GM19035 (cell line): ENCODE results near the gene CHMP6.
"Not testable (repeated sequence)": the region's sequence is repeated elsewhere in the genome, so short reads cannot be mapped to it uniquely, and the experiment has no call there.

Experiments
- ATAC-seq: cut with Tn5 transposase; IDR thresholded peaks from one replicate; pipeline ENCODE4 v1.9.1; 2021; ENCODE audit not compliant: unreplicated experiment

The CHMP6 gene

DNA sequence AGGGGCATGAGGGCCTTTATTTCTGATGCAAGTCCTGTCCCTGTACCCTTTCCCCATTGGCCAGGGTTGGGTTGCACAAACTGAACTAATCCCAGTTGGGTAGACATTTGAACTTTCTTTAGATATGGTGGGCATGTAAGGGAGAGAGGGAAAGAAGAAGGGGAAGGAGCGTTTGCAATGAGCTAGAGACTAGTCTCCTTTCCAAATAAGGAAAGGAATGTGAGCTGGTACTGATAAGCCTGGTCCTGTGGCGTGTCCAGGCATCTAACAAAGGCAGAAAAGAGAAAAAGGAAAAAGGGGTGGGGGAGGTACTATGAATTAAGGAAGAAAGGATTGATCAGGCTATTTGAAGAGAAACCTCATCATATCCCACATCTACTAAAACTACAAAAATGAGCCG, 20.3 kb downstream of the CHMP6 start:
- ATAC-seq: no peak

DNA sequence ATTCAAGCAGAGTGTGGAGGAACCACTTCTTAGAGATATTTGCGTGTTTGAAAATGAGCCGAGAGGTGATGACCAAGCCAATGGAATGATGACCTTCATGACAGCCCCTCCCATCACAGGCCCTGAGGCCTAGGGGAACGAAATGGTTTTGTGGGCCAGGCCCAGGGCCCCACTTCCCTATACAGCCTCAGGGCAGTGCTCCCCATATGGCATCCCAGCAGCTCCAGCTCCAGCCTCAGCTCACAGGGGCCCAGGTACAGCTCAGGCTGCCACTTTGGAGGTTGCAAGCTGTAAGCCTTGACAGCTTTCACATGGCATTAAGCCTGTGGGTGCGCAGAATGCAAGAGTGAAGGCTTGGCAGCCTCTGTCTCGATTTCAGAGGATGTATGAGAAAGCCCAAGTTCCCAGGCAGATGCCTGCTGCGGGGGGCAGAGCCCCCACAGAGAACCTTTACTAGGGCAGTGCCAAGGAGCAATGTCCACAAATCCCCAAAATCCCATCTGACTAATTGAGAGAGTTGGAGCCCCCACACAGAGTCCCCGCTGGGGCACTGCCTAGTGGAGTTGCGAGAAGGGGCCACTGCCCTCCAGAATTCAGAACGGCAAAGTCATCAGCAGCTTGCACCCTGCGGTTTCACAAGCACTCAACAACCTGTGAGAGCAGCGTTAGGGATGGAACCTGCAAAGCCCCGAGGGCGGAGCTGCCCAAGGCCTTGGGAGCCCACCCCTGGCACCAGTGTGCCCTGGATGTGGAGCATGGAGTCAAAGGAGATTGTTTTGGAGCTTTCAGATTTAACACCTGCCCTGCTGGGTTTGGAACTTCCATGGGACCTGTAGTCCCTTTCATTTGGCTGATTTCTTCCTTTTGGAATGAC, 21.2 kb downstream of the CHMP6 start:
- no peak for ATAC-seq

DNA sequence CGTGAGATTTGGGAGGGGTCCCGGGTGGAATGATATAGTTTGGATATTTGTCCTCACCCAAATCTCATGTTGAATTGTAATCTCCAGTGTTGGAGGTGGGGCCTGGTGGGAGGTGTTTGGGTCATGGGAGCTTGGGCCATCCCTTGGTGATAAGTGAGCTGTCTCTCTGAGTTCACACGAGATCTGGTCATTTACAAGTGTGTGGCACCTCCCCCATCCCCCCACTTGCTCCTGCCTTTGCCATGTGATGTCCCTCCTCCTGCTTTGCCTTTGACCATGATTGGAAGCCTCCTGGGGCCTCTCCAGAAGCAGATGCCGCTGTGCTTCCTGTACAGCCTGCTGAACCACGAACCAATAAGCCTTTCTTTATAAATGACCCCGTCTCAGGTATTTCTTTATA, 22.0 kb downstream of the CHMP6 start:
- ATAC-seq: no peak

DNA sequence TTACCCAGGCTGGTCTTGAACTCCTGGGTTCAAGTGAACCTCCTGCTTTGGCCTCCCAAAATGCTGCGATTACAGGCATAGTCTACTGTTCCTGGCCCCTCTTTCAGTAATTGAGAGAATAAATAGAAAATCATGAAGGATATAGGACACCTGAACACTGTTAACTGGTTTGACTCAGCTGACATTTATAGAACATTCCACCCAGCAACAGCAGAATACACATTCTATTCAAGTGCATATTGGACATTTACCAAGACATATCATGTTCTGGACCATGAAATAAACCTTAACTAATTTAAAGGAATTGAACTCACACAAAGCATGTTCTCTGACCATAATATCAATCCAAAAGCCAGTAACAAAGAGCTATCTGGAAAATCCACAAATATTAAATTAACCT, 23.5 kb downstream of the CHMP6 start:
- no peak for ATAC-seq

DNA sequence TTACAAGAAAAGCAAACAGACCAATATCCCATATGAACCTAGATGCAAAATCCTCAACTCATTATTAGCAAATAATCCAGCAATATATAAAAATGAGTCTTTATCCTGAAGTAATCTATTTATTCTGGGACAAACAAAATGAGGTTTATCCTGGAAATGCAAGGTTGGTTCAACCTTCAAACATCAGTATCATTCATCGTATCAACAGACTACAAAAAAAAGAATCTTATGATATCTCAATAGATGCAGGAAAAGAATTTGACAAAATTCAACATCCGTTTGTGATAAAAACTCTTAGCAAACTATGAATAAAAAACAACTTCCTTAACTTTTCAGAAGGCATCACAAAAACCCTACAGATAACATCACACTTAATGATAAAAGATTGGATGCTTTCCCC, 24.9 kb downstream of the CHMP6 start:
- ATAC-seq: no peak

DNA sequence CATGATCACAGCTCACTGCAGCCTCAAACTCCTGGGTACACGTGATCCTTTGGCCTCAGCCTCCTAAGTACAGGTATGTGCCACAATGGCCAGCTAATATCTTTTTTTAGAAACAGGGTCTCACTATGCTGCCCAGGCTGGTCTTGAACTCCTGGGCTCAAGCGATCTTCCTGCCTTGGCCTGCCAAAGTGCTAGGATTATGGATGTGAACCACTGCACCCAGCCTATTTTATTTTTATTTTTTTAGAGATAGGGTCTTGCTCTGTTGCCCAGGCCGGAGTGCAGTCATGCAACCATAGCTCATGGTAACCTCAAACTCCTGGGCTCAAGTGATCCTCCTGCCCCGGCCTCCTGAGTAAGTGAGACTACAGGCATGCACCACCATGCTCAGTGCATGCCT, 25.7 kb downstream of the CHMP6 start:
- not testable (repeated sequence) for ATAC-seq

DNA sequence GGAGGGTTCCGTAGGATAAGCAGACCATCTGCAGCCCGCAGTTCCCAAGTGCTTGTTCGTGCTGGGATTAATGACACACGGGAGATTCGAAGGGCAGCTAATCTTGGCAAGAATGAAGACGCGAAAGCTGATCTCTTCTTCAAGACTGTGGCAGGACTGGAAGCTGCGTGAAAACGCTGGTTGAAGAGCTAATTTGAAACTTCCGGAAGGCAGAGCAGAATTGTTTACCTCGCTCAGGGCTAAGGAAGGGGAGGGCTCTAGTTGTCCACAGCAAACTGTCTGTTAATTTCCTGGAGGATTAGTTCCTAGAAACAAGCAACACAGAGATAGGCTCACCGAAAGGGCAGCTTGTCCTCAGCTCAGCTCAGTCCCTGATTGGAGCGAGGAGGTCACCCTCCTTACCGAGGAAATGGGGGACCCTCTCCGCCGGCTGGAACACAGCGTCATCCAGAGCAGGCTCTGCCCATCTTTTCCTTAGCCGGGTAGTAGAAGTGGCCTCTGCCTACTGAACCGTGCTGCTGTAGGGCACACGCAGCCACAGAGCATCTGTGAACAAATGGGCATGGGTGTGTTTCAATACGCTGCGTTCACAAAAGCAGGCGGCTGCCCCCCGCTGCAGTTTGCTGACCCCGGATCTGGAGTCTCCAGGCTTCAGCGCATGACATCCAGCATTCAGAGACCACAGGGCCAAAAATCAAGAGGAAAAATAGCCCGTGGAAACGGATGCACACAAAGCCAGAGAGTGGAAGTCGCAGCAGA, 26.6 kb downstream of the CHMP6 start:
- ATAC-seq: no peak

DNA sequence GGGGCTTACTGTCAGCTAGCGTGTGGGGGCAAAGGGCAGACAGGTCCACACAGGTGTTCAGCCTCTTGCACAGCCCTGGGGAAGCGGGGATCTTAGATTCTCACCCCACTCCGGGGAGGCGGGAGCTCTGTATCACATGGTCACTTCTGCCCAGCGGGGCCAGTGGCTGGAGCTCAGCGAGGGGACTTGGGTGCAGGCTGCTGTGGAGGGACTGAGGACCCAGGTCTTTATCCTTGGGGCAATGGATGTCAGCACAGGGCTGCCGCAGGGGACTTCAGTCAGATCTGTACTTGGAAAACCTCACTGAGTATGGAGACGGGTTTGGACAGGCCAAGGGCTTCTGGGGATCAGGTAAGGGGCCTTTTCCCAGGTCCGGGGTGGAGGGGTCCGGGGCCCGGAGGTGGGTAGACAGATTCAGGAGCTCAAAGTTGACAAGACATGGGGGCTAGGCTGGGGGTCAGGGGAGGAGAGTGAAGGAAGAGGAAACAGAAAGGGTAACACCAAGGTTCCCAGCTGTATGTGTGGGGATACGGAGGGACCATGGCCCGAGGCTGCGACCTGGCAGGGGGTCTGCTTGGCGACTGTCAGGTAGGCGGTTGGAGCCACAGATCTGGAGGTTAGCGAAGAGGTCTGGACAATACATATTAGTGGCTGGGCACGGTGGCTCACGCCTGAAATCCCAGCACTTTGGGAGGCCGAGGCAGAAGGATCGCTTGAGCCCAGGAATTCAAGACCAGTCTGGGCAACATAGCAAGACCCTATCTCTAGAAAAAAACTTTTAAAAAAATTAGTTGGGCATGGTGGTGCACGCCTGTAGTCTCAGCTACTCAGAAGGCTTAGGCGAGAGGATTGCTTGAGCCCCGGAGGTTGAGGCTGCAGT, 28.2 kb downstream of the CHMP6 start:
- ATAC-seq: no peak

DNA sequence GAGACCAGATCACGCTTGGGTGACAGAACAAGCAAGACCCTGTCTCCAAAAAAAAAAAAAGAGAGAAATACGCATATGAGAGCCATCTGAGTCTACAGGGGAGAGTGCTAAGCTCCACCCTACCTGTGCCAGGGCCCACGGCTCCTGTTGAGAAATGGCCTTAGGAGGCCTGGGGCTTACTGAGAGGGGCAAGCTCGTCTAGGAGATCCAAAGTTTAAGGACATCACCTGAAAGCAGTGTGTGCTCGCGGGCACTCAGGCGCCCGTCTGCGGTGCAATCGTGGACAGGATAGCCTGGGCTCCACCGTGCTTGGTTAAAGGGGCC, 28.8 kb downstream of the CHMP6 start:
- ATAC-seq: no peak

DNA sequence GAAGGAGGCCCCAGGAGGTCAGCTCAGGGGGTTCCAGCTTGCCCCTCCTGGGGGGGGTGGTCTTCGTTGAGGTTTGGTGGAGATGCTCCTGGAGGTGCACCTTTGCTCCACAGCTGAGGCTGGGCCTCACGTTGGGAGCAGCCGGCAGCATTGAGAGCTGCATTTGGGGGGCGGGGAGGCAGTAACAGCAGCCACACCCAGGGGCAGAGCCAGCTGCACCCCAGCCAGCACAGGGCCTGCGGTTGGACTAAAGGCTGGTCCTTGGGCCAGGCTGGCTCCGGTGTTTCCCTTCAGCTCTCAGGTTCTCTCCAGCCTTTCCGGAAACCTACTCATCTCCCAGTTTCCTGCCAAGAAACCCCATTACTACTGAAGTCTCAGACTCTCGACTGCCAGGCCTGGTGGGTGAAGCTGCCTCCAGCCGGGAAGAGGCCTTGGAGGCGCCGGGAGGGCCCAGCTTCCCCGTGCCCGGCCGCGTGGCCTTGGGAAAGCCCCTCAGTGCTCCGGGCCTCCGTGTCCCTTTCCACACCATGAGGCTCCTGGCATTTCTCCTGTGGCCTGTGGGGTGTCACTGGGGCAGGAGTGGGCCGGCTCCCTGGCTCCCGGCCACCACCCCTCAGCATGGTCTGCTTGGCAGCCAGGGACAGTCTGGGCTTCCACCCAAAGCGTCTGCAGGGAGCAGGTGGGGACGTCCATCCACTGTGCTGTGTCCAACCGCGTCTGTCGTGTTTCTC, 29.3 kb downstream of the CHMP6 start:
- ATAC-seq: no peak

DNA sequence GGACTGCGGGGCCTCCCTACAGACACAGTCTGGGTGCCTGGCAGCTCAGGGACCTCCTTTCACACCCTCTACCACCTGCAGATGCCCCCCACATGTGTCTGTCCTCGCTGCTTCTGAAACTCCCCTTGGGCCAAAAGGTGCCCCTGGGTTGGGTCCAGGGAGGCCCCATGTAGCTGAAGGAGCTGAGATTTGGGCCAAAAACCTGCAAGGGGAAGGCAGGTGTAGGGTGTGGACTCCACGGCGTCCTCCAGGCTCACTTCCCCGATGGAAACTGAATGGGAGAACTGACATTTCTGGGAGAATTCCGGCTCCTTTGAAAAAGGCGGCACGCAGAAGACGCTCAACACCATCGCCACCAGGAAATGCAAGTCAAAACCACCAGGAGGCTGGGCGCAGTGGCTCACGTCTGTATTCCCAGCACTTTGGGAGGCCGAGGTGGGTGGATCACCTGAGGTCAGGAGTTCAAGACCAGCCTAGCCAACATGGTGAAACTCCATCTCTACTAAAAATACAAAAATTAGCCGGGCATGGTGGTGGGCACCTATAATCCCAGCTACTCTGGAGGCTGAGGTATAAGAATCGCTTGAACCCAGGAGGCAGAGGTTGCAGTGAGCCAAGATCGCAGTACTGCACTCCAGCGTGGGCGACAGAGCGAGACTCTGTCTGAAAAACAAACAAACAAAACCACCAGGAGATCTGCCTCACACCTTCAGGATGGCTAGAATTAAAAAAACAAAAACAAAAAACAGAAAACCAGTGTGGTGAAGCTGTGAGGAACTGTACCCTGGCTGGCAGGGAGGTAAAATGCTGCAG, 30.1 kb downstream of the CHMP6 start:
- no peak for ATAC-seq

DNA sequence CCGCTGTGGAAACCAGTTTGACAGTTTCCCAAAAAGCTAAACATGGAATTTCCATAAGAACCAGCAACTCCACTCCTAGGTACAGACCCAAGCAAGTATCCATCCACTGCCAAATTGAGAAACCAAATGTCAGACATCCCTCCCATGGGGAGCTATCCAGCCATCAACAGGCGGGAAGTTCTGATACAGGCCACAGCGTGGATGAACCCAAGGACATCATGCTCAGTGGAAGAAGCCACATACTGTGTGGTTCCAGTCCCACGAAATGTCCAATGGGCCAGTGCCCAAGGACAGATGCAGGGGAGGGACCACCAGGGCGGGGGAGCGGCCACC, 30.7 kb downstream of the CHMP6 start:
- no peak for ATAC-seq

DNA sequence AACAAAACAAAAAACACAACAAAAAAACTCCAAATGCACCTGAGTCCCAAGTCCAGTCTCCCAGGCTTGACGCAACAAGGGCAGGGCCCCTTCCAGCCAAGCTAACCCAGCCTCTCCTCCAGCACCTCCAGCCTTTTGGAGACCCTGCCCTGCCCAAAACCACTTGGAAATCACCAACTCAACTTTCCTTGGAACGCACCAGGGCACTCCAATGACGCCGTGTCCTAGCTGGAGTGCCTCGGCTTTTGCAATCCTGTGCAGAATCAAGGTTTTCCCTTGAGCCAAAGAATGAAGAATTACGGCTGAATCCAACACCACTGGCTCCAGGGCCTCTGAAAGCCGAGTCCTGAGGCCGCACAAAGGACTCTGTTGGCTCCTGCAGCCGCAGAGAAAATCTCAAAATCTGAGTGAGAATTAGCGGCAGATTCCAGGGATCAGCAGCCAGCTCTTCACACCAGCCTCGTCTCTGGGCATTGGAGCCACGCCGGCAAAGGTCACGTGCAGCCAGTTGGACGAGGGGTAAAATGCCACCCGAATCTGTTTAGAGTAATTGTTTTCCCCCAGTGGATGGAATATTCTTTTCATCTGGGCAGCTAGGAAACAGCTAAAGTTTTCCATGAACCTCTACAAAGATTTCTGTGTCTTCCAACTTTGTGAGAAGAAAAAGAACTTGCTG, 33.6 kb downstream of the CHMP6 start:
- ATAC-seq: no peak

DNA sequence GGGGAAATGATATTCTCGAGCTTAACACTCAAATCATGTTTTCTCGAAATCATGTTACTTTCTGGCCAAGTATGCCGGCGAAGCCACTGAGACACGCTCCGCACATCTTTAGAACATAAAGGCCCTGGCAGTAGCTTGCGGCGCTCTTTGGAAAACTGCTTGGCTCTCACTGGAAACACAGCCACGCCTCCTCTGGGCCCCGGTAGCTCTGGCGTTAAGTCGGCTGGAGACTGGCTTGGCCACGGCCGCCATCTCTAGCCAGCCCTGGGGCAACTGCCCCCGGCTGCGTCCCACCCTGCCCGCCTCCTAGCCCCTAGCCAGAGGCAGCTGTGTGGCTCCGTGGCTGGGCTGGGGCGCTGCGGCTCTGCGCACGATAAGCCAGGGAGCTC, 34.1 kb downstream of the CHMP6 start:
- ATAC-seq: no peak

DNA sequence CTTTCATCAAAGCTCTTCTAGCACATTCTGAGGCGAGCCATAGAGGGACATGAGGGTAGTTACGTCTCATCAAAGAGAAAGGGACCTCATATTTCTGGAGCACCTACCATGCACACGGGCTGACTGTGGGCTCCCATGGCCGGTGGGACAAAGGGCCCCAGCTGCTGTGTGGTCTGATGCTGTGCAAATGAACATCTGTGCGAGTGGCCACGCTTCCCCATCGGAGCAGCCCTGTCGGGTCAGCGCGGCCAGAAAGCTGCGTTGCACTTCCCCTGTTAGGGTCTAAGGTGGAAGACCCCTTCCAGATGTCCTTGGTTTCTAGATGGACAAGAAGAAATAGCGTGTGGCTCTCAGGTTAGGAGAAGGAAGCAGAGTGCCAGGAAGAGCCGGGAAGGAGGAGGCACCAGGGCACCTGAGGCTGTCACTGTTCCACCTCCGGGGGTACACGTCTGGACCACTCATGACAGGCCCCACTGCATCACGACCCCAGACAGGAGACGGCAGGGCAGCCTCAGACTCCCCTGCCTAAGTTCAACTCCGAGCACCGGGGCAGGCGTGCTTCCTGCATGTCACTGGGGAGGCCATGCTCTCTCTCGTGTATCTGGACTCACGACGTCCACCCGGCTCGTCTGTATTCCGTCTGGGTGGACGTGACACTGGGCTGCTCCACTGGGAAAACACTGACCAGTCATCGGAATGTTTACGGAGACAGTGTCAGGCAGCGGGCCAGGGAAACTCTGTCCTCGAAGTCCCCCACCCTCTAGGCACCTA, 34.8 kb downstream of the CHMP6 start:
- no peak for ATAC-seq

DNA sequence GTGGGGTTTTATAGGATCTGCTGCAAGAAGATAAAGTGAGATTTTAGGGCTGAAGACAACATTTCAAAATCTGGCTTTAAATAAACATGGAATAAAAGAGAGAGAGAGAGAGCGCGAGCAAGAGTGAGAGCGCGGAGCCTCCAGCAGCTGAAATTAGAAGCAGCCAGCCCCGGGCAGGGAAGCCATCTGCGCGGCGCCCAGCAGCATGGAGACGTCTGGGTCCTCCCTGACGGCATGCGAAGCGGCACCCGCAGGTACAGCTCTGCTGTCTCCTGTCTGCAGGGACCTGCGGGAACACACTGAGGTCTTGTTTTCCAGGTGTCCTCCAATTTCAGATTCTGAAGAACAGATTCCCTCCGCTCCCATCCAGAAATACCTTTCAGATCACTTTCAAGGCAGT, 35.4 kb downstream of the CHMP6 start:
- no peak for ATAC-seq

DNA sequence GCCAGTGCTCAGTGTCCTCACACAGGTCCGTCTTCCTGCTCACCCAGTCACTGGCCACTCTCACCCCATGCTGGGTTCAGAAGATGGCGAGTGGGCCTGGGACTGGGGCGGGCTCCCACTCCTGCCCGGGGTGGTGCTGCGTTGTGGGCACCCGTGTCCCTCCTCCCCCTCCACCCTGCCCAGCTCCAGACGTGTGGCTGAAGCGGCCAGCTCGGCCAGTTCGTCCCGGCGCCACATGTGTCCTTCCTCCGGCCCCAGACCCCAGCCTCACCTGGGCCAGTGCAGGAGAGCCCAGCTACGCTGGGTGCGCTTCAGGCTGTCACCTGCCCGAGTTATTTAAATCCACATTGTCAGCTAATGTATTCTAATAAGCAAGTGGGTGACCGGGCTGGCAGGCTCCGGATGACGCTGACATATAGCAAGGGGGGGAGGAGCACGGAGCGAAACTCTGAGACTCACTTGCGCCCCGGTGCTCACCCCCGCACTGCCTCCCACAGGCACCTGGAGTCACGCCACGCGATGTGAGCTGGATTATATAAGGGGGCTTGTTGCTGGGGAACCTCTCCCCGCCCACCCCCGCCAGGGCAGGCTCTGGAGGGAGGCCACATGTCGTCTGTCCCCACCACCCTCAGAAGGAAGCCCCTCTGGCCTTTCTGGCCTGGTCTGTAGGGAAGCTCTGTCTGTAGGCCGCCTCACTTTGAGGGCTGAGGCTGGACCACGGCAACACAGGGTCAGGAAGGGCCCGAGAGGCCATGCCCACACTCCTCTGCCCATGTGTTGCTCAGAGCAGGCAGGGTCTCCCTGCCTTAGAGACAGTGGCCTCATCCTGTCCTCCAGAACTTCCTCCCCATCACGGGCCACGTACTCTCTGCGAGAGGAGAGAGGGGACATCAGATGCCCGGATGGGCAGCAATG, 36.2 kb downstream of the CHMP6 start:
- ATAC-seq: no peak

DNA sequence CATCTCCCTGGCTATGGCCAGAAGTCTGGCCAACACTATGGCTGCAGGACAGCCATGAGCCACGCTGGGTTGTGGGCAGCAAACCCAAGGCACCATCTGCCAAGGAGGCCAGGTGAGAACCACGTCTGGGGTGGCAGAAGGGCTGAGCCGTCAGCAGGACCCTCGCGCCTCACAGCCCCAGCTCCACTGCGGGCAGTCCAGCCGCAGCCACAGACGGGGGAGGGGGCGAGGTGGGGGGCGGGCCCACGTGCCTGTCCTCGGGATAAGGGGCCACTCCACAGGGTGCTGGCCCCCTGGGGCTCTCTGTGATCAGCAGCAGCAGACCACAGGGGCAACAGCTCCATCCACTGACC, 36.8 kb downstream of the CHMP6 start:
- no peak for ATAC-seq
